Thyroid gland (tissue), 4 donors: Measurements from ENCODE around the gene PDP2.
A peak's percentile ranks its signal among the peaks of the same experiment; 100 is the strongest.

ENCODE experiments used
- CTCF ChIP-seq, 6 experiments: fragments of 200-600 bp in 3 of 6; fragments of 450-650 bp in 3 of 6; sonication (generic) in 3 of 6; IDR thresholded peaks; one replicate each; pipeline ENCODE4 v1.5.1; 2016 to 2019; ENCODE audit warnings: antibody characterized with exemption in 6 of 6, mild to moderate bottlenecking in 2 of 6, inconsistent platforms in 1 of 6, moderate library complexity in 1 of 6
- POLR2A ChIP-seq, 2 donors: fragments of 450-650 bp; IDR thresholded peaks; one replicate each; pipeline ENCODE4 v1.6.1; 2017; ENCODE audit warnings: antibody characterized with exemption in 2 of 2, mild to moderate bottlenecking in 2 of 2, moderate library complexity in 1 of 2

GRCh38 chr16:66900721-66901441, 20.6 kb downstream of the PDP2 start:
- TF ChIP-seq CTCF (IDR thresholded peaks at IDR 0.05) = no peak
- peak in 1 of 2 donors; percentile 52 for TF ChIP-seq POLR2A (IDR thresholded peaks at IDR 0.05)
